Measurements from ENCODE around the gene CALCR. TPM values are rescaled to one million over a fixed set of nuclear protein-coding genes. Genes with fewer than 3 reads are reported as not detected.

CALCR gene
- total RNA-seq (2022; extraction: Qiagen RNA extraction; ENCODE audit: low read depth): not detected in 5 replicates

GRCh38 chr7:93574646-93575554 lies at the start of gene CALCR:
CALCR (minus strand) TSS chr7:93574724; CDS start chr7:93486981, 87,743 bp downstream.

